OCI-LY3 (cell line): ENCODE data around the gene USP53.

Source experiments
- H2AFZ ChIP-seq: fragments of 200-600, 300-600 bp; shearing (Covaris generic); 2 replicates; pipeline ENCODE4 v1.6.0; 2014; ENCODE audit warnings: antibody characterized with exemption, low read depth, low read length
- H3K27ac ChIP-seq: fragments of 200-600, 300-600 bp; sonication (generic); 2 replicates; pipeline ENCODE4 v1.5.1; 2014; ENCODE audit warnings: mild to moderate bottlenecking, low read length, moderate library complexity, mixed read lengths
- H3K27me3 ChIP-seq: fragments of 200-600, 300-600 bp; sonication (generic); 2 replicates; pipeline ENCODE4 v1.6.1; 2014; ENCODE audit warnings: low read depth, low read length, mixed read lengths
- H3K36me3 ChIP-seq: fragments of 200-600, 300-600 bp; sonication (generic); replicated peaks from 2 replicates; pipeline ENCODE3; 2014; ENCODE audit warnings: low read depth, low read length, mixed read lengths
- H3K4me1 ChIP-seq: fragments of 300-600, 200-600 bp; sonication (generic); 2 replicates; pipeline ENCODE4 v1.6.1; 2014; ENCODE audit warnings: low read length, mixed read lengths
- H3K4me2 ChIP-seq: fragments of 200-600, 300-600 bp; sonication (generic); 2 replicates; pipeline ENCODE4 v1.6.1; 2014; ENCODE audit warnings: low read length, mixed read lengths
- H3K4me3 ChIP-seq: fragments of 300-600, 200-600 bp; sonication (generic); 2 replicates; pipeline ENCODE4 v1.5.1; 2014; ENCODE audit warnings: antibody characterized with exemption, mild to moderate bottlenecking, low read length, moderate library complexity
- H3K79me2 ChIP-seq: fragments of 300-600, 200-600 bp; shearing (Covaris generic); 2 replicates; pipeline ENCODE4 v1.6.1; 2014; ENCODE audit warnings: mild to moderate bottlenecking, low read length, mixed read lengths
- H3K9ac ChIP-seq: fragments of 300-600, 200-600 bp; shearing (Covaris generic); 2 replicates; pipeline ENCODE4 v1.6.0; 2014; ENCODE audit warnings: mild to moderate bottlenecking, low read length, moderate library complexity
- H3K9me3 ChIP-seq: fragments of 200-600, 300-600 bp; shearing (Covaris generic); 2 replicates; pipeline ENCODE4 v1.6.1; 2014; ENCODE audit warnings: low read length, mixed read lengths; ENCODE audit not compliant: insufficient read depth
- H4K20me1 ChIP-seq: fragments of 200-600, 300-600 bp; sonication (generic); 2 replicates; pipeline ENCODE4 v1.6.1; 2016; ENCODE audit warnings: low read length, mixed read lengths; ENCODE audit not compliant: insufficient read depth
- EZH2phosphoT487 ChIP-seq: fragments of 200-600 bp; shearing (Covaris generic); IDR thresholded peaks from 2 replicates; pipeline ENCODE4 v1.6.1; 2018; ENCODE audit warnings: antibody characterized with exemption, mixed run types, low read depth
- TF ChIP-seq, protein P1 (sequence below): fragments of 200-600, 300-600 bp; sonication (generic); IDR thresholded peaks from 2 replicates; pipeline ENCODE4 v1.5.1; 2014; ENCODE audit warnings: antibody characterized with exemption, low read length, low read depth

The USP53 gene

DNA sequence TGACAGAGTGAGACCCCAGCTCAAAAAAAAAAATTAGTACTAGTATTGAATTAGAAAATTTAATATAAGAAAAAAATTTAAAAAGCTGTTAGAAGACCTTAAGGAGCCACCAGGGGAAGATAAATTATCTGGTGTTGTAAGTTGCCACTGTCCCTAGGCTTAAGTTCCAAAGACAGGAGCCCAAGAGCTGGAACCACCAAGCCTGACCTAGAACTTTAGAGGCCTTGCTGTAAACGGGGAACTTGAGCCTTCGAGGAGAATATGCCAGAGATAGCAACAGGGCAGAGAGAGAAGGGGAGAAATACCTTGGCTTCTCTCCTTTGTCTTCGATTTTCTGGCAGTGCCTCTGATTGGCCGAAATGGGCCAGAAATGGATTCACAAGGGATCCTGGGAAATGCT lies 8.9 kb downstream of the USP53 start:
- Histone ChIP-seq H3K27ac (no peak overlapping the region), H3K79me2 (no peaks in the 10 kb centered on the region), H3K36me3 (peaks cover 3% of the 10 kb centered on the region), H3K9me3 (no peaks in the 10 kb centered on the region), H3K4me3 (no peak overlapping the region), H3K27me3 (no peaks in the 10 kb centered on the region), H3K4me1 (peaks cover 9% of the 10 kb centered on the region), H3K4me2 (no peak overlapping the region), H2AFZ (no peak overlapping the region), H4K20me1 (no peaks in the 10 kb centered on the region), H3K9ac (no peak overlapping the region)
- TF ChIP-seq, protein P1, sequence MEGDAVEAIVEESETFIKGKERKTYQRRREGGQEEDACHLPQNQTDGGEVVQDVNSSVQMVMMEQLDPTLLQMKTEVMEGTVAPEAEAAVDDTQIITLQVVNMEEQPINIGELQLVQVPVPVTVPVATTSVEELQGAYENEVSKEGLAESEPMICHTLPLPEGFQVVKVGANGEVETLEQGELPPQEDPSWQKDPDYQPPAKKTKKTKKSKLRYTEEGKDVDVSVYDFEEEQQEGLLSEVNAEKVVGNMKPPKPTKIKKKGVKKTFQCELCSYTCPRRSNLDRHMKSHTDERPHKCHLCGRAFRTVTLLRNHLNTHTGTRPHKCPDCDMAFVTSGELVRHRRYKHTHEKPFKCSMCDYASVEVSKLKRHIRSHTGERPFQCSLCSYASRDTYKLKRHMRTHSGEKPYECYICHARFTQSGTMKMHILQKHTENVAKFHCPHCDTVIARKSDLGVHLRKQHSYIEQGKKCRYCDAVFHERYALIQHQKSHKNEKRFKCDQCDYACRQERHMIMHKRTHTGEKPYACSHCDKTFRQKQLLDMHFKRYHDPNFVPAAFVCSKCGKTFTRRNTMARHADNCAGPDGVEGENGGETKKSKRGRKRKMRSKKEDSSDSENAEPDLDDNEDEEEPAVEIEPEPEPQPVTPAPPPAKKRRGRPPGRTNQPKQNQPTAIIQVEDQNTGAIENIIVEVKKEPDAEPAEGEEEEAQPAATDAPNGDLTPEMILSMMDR = no peak
- no peak for TF ChIP-seq EZH2phosphoT487

GRCh38 chr4:119227690-119228089 lies 15.2 kb downstream of the USP53 start:
- Histone ChIP-seq H2AFZ (no peak overlapping the region), H3K9me3 (no peaks in the 10 kb centered on the region), H3K4me3 (no peak overlapping the region), H3K27me3 (no peaks in the 10 kb centered on the region), H3K36me3 (peaks cover 5% of the 10 kb centered on the region), H3K9ac (no peak overlapping the region), H3K79me2 (no peaks in the 10 kb centered on the region), H3K4me1 (peaks cover 18% of the 10 kb centered on the region), H4K20me1 (no peaks in the 10 kb centered on the region), H3K4me2 (no peak overlapping the region), H3K27ac (no peak overlapping the region)
- TF ChIP-seq, protein P1 = no peak
- no peak for TF ChIP-seq EZH2phosphoT487

- no peak overlapping the region for H3K27ac ChIP-seq
- no peaks in the 10 kb centered on the region for H3K9me3 ChIP-seq
- H2AFZ ChIP-seq = no peak overlapping the region
- peaks cover under 1% of the 10 kb centered on the region; the same call in 1 of the 2 replicates for H4K20me1 ChIP-seq
- TF ChIP-seq EZH2phosphoT487 = no peak
- TF ChIP-seq, protein P1 = no peak
- H3K9ac ChIP-seq = no peak overlapping the region
- no peak overlapping the region for H3K4me2 ChIP-seq
- no peak overlapping the region for H3K4me3 ChIP-seq
- no peaks in the 10 kb centered on the region for H3K27me3 ChIP-seq
- peaks cover 5% of the 10 kb centered on the region for H3K36me3 ChIP-seq
- no peaks in the 10 kb centered on the region; the same call in 1 of the 2 replicates for H3K79me2 ChIP-seq
- peaks cover 19% of the 10 kb centered on the region for H3K4me1 ChIP-seq
These were observed 15.9 kb downstream of the USP53 start for GRCh38 chr4:119228406-119228805.

- H4K20me1 ChIP-seq = peaks cover 6% of the 10 kb centered on the region; the same call in 1 of the 2 replicates
- no peak overlapping the region for H2AFZ ChIP-seq
- peaks cover 25% of the 10 kb centered on the region for H3K4me1 ChIP-seq
- no peaks in the 10 kb centered on the region for H3K27me3 ChIP-seq
- TF ChIP-seq, protein P1 = no peak
- no peak for TF ChIP-seq EZH2phosphoT487
- no peak overlapping the region for H3K9ac ChIP-seq
- H3K79me2 ChIP-seq = peaks cover 7% of the 10 kb centered on the region
- H3K4me2 ChIP-seq = no peak overlapping the region
- H3K36me3 ChIP-seq = peaks cover 5% of the 10 kb centered on the region
- no peak overlapping the region for H3K4me3 ChIP-seq
- H3K9me3 ChIP-seq = no peaks in the 10 kb centered on the region
- no peak overlapping the region for H3K27ac ChIP-seq
These were observed 17.6 kb downstream of the USP53 start for GRCh38 chr4:119229908-119230687.
